Stimulated activated CD8-positive, alpha-beta memory T cell treated with anti-CD3 and anti-CD28 coated beads, Interleukin-7, amount 100 ng/mL, for 4 hours (primary cell): Measurements from ENCODE around the gene SIGLEC9.

Source experiments
- DNase-seq, 2 donors: peaks; one replicate each; pipeline ENCODE4 v3.0.0-alpha.2; 2020; ENCODE audit warnings: low read depth in 2 of 2

SIGLEC9 gene

DNA sequence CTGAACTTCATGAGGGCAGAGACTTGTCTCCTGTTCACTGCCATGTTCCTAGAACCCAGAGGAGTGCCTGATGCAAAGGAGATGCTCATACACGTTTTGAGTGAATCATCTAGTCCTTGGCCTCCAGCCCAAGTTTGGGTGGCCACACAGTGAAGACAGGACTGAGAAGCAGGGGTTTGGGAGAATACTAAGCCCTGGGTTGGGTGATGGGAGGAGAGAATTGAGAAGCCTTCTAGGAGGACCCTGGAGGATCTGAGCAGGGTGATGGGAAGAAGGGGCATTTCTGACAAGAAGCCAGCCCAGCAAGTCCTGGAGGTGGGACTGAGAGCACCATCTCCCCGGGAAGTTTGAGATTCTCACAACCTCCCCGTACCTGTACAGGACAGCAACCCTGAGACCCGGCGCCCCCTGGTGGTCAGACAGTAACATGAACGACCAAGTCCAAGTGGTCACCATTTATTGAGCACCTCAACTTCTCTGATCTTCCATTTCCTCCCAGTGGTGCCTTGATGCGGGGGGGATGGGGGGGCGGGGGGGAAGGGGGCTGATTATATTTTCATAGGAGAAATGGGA lies 27.5 kb upstream of the SIGLEC9 start:
- peak; percentile 42 to 58 for DNase-seq

DNA sequence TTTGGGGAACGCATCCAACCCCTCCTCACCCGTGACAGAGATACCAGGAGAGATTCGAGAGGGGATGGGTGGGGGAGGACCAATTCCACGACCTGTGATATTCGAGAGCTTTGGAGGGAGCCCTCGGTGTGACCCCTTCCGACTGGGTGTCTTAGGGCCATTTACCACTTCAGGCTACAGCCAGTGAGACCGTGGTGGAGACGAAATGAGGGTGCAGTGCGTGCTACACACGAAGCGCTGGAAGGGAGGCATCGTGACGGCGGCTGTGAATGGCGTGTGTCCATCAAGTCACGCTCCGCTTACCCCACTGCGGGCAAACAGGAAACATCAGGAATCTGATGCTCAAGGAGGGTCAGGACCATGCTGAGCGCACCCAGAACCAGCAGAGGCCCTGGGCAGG lies 26.9 kb upstream of the SIGLEC9 start:
- DNase-seq = no peak

DNA sequence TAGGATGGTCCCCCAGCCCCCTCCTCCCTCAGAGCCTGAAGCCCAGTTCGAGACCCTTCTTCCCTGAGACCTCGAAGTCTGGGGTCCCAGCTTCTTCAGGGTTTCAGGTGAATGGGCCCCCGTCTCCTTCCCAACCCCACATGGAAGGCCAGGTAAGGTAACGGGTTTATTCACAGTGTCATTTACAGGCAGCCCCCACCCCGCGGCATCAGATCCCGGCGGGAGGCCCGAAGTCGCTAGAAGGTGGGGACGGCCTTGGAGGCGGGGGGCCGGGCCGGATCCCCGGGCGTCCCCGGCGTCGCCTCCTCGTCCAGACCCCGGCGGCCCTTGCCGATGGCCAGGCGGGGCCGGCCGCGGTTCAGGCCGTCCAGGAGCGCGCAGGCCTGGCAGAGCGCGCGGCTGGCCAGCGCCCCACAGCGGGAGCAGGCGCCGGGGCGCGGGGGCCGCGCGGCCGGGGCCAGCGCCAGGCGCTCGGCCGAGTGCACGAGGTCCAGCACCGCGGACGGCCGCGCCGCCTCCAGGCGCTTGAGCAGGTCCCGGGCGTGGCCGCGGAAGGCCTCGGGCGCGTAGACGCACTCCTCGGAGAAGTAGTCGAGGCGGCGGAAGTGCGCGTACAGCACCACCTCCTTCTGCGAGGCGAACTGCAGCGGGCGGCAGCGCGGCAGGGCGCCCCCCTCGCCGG lies 26.2 kb upstream of the SIGLEC9 start:
- DNase-seq = peak in 1 of 2 donors; percentile 31

- no peak for DNase-seq
These were observed 25.7 kb upstream of the SIGLEC9 start for GRCh38 chr19:51099047-51099382.

GRCh38 chr19:51100601-51101000 lies 24.1 kb upstream of the SIGLEC9 start:
- DNase-seq = no peak

- DNase-seq = no peak
These were observed 23.4 kb upstream of the SIGLEC9 start for GRCh38 chr19:51101171-51101865.

DNA sequence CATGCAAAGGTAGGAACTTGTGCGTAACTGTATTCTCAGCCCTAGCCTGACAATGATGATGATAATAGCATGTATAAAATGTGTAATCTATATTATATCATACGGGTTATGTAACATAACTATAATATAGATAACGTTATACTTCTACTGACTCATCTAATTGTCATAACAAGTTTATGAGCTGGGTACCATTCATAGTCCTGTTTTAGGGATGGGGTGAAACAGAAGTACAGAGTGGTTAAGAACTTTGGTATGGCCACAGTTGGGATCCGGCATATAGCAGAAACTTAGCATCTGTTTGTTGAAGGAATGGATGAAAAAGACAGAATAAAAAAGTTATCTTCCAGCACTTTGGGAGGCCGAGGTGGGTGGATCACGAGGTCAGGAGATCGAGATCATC lies 21.7 kb upstream of the SIGLEC9 start:
- no peak for DNase-seq

DNA sequence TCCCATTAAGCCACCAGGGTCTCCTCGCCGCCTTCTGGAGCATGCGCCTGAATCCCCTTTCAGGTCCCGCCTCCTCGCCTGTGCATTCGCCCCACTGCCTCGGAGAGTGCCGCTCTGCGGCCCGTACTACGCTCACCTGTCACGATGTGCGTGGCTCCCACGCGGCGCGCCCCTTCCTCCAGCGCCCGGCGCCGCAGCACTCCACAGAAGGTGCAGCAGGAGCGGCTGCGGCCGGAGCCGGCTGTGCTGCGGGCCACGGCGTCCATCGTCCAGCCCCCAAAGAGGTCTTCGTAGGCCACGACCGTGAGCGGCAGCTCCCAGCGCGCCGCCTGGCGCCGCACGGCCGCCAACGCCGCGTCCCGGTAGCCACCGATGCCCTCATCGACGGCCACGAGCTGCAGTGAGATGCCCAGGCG lies 20.8 kb upstream of the SIGLEC9 start:
- DNase-seq = no peak

- no peak for DNase-seq
These were observed 17.2 kb upstream of the SIGLEC9 start for GRCh38 chr19:51107406-51108065.

GRCh38 chr19:51108066-51108804 lies 16.5 kb upstream of the SIGLEC9 start, which contains the start of gene CTU1:
CTU1 (minus strand) TSS chr19:51108409; CDS start chr19:51104569, 3,840 bp downstream.
- DNase-seq = peak; percentile 97 to 99

DNA sequence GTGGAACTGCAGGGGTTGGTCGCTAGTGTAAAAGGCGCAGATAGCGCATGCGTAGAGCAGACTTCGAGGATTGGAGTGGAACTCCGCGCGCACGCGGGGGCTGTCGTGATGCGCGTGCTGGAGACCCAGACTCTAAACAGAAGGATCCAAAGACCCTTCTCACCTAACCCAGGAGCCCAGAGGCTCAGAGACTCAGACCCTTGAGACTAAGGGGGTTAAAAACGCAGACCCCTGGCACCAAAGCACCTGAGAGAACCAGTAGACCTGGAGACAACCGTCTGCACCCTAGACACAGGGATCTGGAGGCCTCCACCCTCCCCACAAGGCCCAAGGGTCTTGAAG lies 15.9 kb upstream of the SIGLEC9 start:
- DNase-seq = no peak

- no peak for DNase-seq
These were observed 14.1 kb upstream of the SIGLEC9 start for GRCh38 chr19:51110666-51110971.

GRCh38 chr19:51111606-51112005 lies 13.1 kb upstream of the SIGLEC9 start:
- no peak for DNase-seq

DNA sequence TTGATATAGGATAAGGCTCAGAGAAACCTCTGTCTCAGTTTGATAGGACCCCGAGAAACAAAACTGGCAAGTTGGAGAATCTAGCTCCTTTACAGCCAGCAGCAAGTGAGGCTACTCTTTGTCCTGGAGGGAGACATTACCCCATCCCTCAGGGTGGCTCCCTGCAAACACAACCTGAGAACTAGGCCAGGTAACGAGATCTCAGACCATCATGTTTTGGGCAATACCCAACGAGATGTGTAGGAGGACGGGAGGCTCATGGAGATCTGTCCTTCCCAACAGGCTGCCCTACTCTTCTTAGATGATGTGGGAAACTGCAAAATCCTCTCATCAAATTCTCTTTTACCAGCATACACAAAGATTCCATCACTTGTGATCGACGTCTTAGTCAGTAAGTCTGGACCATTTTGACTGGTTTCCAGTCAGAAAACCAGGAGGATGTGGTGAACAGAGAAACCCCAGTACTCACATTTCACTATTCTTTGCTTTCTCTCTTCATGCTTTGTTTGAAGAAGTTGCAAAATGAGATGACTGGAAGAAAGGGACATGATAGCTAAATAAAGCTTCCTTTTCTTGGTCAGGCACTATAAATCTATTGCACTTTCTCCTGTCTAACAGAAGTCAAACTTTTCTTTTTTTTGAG lies 10.5 kb upstream of the SIGLEC9 start:
- no peak for DNase-seq

GRCh38 chr19:51116736-51117286 lies 7.9 kb upstream of the SIGLEC9 start:
- peak in 1 of 2 donors; percentile 19 for DNase-seq

GRCh38 chr19:51119101-51119500 lies 5.6 kb upstream of the SIGLEC9 start:
- DNase-seq = no peak

GRCh38 chr19:51119611-51120010 lies 5.1 kb upstream of the SIGLEC9 start:
- DNase-seq = no peak

- DNase-seq = no peak
These were observed 4.5 kb upstream of the SIGLEC9 start for GRCh38 chr19:51120160-51120559.

GRCh38 chr19:51121257-51121656 lies 3.4 kb upstream of the SIGLEC9 start:
- no peak for DNase-seq

- no peak for DNase-seq
These were observed 2.4 kb upstream of the SIGLEC9 start for GRCh38 chr19:51122112-51122981.
